Activated CD4-positive, alpha-beta T cell treated with anti-CD3 and anti-CD28 coated beads, Interleukin-2, Interleukin-4, amounts not matched to agents 100 ng/mL and 50 ng/mL, durations not matched to agents 16 hours and 8 hours (primary cell): Measurements from ENCODE around the gene GRM5.

Experiments used
- DNase-seq: peaks from one replicate; pipeline ENCODE4 v3.0.0-alpha.2; 2020; ENCODE audit warnings: low spot score

Gene GRM5

DNA sequence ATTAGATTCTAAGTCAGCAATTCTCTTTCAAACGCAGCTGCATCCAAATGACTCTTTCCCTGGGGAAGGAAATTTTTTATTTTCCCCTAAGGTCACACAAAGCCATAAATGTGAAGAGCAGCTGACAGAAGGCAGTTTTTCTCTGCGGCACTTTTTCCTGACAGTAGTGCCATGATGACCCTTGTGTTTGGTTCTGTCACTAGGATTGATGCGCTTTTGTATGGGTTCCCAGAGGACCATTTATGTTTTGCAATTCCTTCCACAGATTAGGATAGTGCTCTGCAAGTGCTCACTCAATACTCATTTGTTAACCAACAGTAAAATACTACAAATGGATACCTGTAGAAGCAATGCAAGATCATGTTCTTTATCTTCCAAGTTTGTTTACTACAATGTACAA is 368.6 kb downstream of the GRM5 start:
- no peak for DNase-seq

DNA sequence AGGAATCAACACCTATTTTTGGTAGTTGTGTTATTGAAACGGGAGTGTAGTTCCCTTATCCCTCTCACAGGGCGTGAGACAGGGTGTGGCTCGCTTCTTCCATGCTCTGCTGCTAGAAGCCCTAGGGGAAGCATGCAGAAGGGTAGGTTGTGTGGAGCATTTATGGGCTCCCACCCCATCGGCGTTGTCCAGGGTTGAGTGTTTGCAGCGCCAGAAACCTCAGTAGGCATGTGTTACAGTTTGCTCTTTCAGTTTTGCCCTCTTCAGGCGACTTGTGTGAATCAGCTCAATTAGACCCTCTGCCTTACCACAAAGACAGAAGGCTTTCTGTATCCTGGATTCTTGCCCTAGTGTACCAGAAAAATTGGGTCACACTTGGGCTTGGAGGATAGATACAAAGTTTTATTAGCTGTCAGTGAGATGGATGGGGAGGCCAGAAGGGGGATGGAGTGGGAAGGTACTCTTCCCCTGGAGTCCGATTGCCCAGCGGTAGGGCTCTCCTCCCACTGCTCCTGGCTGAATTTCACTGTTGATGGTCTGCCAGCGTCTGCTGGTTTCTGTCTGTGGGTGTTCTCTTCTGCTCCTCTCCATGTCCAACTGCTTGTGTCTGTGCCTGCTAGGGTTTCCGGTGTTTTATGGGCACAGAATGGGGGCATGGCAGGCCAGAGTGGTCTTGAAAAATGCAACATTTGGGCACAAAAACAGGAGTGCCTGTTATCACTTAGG is 369.9 kb downstream of the GRM5 start:
- no peak for DNase-seq

DNA sequence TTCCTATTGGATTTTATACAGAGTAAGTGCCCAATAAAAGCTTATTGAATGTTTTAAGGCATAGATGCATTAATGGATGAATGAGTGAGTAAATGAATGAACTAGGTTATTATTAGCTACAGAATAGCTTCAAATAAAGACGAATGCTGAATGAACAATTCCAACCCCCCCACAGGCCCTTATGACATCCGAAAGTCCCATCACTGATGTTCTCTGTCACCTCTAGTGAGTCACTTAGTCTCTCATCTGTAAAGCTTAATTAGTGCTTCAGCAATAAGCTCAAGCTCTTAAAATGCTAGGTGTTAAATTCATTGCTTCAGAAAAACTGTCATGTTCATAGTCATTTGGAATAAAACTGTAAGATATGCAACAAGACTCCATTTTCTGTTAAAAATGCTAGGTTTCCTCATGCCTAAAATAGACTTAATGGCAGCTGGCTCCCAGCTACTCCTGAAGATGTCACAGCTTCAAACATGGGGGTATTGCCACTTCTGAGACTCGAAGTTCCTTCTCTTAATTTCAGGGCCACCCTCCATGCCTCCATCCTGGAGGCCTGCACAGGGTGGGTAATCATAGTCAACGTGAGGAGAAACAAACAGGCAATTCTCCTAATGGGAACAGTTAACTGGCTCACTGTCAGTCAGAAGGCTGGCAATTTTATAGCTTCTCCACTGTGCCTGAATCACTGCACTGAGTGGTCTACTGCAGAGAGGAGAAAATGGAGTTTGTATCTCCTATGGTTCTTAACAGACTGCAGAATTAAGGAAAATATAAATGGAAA is 373.3 kb downstream of the GRM5 start:
- no peak for DNase-seq

DNA sequence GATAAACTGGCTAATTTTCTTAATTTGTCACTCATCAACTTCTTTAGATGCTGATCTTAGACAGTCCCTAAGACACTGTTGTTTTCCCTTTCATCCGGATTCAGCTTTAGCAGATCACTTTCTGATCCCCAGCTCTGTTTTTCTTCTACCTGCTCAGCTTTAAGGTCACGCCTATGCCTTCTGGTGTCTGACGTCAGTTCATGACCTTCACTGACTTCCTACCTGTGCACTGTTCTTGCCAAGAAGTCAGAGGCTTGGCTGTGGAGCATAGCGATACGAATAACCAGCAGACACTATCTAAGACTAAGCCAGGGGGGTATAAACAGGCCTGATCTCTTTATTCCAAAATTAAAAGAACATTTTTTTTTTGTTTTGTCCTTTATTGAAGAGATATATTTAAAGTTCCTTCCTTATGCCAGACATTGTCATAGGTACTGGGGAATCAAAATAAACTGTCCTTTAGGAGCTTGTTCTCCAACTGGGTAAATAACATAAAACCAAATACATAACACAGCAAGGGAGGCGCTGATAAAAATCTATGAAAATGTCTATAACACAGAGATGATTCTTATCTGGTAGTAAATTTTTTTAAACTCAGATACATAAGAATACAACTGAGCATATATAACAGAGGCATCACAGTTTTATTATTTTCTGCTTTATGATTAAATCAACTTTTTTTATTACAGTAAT is 376.1 kb downstream of the GRM5 start:
- DNase-seq, result no peak

DNA sequence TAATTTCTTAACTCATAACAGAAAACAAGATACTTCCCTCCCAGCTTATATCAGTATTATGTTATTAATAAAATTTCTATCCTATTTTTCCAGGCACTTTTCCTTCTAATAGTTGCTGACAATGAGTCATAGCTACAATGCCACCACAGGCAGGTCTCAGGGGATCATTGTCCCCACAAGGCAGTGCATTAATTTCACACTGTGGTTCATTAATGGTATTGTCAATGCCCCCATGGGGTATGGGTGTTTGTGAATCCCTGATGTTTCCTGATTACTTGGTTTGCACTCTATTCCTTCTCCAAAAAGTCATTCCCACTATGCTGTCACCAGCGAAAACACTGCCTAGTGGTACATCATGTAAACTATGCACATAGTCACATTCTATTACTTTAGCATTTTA is 382.8 kb downstream of the GRM5 start:
- DNase-seq, result no peak

DNA sequence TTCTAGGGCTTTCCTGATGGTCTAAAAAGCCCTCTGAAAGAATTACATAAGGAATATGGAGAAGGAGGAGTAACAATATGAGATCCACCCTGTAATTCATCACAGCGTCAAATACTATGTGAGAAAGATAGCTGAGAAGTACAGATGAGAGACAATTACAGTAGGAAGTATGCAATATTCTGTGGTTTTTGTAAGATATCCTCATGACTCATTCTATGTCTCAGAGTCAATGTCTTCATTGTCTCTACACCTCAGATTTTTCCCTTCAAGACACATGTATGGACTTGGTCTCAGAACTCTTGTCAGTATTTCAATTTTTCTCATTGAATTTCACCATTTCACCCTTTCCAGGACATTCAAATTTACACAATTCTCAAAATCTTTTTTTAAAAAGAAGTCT is 385.0 kb downstream of the GRM5 start:
- DNase-seq, result no peak

DNA sequence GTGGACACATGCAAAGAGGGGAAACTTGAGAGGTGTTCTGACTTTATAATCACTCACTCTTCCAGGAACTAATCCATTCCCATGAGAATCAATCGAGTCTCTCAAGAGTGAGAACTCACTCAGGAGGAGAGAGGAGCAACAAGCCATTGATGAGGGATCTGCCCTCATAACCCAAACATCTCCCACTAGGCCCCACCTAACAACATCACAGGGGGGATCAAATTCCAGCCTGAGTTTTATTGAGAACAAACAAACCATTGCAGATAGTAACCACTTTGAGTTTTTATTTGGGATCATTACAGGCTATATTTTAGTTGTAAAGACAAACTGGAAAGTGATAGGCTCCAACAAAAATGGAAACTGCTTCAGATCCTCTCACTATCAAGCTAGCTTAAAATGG is 399.4 kb downstream of the GRM5 start:
- DNase-seq, result no peak

DNA sequence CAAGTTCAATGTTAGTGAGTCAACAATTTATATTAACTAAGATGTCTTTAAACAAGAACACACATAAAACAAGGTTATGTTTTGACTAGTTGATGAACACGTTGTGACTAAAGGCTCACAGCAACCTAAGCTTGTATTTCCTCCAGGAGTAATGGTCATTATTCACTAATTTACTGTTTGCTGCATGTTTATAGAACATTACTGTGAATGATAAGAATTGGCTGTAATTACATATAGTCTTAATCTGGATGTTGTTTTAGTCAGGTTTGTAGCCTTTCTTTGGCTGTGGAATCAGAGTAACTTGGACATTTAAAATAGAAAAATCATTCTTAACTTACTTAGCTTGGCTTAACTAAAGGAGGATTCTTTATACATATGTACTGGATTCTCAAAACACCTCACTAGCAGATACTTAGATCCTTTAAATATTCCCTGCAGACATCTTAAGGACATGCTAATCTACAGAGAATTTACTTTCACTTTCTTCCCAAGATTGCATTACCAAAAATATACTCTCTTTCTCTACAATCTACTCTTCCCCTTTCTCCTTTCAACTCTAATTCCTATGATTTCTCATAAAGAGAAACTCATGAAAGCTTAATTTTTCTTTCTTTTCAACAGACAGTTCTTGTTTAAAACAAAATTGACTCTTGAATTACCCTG is 408.6 kb downstream of the GRM5 start:
- DNase-seq, result no peak

DNA sequence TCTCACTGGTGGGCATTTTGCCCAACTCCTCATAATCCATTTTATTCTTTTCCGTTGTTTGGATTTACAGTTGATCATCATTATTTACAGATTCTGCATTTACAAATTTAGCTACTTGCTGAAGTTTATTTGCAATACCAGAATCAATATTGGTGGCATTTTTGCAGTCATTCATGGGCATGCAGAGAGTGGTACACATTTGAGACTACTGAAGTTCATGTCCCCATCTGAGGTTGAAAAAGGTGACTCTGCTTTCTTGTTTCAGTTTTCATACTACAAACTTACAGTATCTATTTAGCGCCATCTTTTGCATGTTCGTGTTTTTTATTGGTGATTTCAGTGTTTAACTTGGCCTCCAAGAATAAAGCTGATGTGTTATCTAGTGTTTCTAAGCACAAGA is 409.5 kb downstream of the GRM5 start:
- DNase-seq, result no peak

DNA sequence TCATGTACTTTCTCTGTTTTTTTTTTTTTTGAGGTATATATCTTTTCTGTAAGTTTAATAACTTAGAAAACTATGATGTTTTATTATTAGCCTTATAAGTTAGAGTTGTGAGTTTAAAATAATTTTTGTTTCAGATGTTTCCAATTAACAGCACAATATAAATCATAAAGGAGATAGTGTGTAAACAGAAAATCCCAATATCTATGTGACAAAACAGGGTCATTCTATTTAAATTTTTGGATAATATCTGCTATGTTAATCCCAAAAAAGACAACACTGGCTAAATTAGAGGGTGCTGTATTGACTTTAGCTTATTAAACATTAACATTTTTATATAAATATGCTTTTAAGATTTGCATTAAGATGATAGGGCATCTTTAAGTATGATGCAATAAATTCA is 410.1 kb downstream of the GRM5 start:
- no peak for DNase-seq

DNA sequence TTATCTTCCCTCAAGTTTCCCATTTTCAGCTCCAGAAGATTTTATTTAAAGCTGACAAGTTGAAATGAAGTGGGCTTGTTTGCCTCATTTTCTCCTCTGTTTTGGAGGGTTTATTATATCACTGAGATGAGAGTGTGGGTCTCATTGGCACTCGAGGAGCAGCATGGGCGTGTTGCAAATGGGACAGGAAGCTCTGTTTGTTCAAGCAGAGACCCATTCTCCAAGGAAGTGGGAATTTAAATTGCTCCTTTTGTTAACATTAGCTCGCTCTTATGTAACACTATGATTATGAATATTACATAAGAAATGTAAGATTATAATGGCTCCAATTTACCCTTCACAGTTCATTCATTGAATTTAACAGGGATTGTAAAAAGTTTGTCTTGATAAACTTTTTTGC is 410.6 kb downstream of the GRM5 start:
- no peak for DNase-seq

DNA sequence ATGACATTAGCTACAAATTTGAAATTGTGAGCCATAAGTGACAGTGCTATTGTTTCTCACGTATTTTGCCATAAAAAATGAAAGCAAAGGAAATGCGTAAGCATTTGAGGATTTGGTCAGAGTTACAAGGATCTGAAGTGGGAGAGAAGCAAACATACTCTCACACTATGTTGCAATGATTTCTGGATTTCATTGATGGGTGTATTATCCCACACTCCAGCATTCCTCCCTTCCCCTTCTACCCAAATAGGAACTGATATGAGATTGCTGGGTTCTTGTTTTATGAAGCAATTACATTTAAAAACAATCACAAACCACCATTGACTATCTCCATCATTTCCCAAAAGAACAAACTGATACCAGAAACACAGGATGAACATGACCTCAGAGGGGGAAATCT is 414.2 kb downstream of the GRM5 start:
- no peak for DNase-seq

DNA sequence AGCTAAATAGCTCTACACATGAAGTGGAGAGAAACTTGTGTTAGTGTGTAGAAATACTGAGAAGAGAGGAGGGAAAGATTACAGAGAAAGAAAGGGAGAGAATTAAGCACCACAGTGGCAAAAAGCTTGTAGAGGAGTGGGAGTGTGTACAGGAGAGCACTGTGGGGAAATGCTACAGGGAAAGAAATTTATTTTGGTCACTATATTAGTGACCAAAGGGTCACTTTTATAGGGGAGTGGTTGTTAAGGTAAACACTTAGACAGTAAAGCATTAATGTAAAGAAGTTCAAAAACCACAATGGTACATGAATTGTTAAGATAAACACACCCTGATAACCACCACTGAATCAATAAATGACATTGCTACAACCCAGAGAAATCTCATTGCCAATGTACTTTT is 421.1 kb downstream of the GRM5 start:
- no peak for DNase-seq

DNA sequence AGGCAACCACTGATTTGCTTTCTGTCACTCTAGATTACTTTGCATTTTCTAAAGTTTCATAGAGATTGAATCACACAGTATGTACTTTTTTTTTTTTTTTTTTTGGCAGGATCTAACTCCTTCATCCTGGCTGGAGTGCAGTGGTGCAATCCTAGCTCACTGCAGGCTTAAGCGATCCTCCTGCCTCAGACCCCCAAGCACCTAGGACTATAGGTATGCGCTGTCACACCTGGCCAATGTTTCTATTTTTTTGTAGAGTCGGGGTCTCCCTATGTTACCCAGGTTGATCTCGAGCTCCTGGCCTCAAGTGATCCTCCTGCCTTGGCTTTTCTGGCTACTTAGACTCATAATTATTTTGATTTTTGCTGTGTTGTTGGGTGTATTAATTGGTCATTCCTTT is 433.6 kb downstream of the GRM5 start:
- no peak for DNase-seq

DNA sequence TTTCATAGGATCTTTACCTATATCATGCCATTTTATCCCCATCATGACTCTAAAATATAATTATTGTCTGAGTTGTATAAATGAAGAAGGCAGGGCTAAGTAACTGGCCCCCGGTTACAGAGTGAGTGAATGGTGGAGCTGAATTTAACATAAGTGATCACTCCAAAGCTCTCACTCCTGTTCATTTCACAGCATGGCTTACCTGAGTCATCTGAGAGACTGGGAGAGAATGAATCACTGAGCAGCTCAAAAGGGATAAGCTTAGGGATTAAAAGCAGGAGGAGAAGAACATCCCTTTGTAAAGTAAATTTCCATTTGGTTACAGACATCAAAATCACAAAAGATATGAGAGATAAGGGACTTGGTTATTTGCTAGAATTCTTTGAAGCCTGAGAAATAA is 434.3 kb downstream of the GRM5 start:
- no peak for DNase-seq

DNA sequence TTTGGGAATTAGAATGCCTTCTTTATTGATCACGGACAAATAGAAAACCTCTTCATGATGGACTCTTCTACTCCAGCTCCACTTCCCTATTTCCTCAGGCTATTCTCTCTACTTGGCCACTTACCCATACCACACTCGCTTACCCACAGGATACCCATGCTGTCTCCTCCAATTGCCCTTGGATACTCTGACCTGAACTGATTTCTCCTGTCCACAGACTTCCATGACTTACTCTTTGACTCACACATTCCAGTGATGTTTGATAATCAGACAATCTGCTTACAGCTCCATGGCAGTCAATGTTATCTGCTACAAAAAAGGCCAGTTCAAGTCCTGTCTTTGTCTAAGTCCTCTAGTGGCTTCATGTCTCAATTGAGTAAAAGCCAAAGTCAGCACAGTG is 436.3 kb downstream of the GRM5 start:
- no peak for DNase-seq

DNA sequence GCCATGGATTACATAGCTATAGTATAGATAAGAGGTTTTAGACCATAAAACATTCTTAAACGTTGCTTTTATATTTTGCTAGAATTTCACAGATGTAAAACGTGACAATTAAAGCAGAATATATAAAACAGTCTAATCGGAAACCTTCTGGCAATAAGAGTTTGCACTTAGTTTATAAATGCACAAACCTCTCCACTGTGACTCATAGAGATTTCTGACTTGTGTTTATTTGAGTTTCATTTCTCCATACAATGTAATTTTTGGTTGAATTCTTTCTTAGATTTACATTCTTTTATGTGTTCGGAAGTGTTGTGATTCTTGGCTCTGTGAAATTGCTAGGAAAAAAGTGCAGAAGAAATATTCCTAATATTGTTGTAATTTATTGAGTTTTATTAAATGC is 439.6 kb downstream of the GRM5 start:
- DNase-seq, result no peak

DNA sequence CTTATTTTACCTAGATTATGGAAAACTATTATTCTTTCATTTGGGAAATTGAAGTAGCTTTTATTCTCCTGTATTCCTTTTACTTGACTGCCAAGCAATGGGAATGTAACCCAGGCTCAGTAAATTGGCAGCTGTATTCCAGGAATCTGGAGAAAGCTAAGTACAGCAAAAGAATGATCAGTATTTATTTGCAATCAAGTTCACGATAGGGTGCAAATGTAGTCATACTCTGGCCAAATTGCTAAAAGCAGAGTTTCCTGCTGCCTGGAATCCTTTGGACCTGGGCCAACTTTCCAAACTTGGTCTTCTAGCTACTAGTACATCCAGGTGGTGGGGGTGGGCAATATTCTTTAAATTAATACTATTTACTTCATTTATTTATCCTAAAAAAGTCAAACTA is 442.3 kb downstream of the GRM5 start:
- DNase-seq, result no peak

DNA sequence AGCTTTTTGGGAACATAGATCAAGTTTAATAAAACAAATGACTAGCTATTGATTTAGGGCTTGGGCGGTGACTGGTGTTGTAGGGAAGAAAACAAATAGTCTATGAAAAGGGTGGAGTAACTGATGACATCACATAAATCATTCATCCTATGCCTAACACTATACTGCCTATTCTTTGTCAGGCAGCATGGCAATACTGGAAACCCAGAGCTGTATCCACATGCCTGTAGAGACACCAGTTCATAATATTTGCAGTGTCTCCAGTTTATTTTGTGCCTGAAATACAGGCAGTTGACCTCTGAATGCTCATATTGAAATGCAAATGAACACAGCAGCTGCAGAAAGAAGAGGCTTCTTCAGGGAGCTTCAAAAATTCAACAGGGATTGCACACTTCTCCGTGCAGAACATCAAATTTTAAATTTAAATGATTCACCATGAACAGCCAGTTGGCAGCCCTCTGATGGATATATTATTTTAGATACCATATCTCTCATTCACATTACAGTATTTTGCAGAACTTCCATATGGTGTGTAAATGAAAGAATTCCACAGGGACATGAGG is 445.1 kb downstream of the GRM5 start:
- no peak for DNase-seq

DNA sequence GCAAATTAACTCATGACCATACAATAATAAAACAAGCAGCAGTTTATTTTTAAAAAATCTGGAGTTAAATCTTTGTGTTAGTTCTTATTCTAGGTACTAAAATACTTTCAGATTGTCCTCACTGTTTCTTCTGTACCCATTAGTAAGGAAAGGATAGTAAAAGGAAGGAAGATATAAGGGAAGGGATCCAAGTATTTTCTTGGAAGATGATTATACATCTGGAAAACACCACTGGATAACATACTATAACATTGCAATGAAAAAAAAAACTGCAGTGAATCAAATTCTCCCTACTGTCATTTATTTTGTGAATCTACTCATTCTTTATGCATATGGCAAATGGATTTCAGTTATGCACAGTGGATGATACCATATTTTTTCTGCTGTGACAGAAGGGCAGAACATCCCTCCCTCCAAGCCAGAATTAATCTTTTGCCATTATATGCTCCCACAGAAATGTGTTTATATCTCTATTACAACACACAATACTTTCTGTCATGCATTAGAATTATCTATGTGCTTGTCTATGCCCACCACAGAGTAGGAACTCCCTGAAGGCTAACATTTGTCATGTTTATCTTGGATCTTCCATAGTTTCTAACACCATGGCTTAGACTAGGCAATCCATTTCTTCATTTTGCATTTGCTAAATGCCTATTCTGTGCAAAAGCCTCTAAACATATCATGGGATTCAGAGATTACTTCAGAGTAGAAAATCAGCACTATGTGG is 446.0 kb downstream of the GRM5 start:
- no peak for DNase-seq

DNA sequence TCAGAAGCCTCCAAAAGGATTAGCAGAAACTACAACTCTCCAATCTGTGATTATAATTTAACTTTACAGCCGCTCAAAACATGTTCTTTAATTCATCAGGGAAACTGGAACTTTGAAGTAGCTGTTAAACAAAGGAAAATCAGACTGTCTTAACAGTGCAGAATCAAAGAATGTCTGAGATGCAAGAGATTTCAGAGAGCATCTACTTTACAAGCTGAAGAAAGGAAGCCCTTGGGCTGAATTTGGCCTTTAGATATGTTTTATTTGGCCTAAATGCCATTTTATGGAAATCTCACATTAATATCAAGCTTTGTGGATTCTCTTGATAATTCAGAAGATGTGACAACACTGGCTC is 446.7 kb downstream of the GRM5 start:
- DNase-seq, result no peak
